MM.1S (cell line): Measurements from ENCODE around the gene ESRRA.

Source experiments
- EZH2 ChIP-seq: fragments of 300-600 bp; sonication (generic); optimal IDR thresholded peaks from 2 replicates; pipeline ENCODE3; 2017; ENCODE audit warnings: low read depth, mild to moderate bottlenecking, antibody characterized with exemption, low read length, mixed read lengths
- EZH2phosphoT487 ChIP-seq: fragments of 300-600 bp; sonication (generic); IDR thresholded peaks from 2 replicates; pipeline ENCODE4 v1.6.1; 2018; ENCODE audit warnings: antibody characterized with exemption, low read length
- TF ChIP-seq, protein P1 (sequence below): fragments of 300-600 bp; sonication (generic); IDR thresholded peaks from 2 replicates; pipeline ENCODE4 v1.5.1; 2016; ENCODE audit warnings: antibody characterized with exemption, low read length, mixed read lengths

DNA sequence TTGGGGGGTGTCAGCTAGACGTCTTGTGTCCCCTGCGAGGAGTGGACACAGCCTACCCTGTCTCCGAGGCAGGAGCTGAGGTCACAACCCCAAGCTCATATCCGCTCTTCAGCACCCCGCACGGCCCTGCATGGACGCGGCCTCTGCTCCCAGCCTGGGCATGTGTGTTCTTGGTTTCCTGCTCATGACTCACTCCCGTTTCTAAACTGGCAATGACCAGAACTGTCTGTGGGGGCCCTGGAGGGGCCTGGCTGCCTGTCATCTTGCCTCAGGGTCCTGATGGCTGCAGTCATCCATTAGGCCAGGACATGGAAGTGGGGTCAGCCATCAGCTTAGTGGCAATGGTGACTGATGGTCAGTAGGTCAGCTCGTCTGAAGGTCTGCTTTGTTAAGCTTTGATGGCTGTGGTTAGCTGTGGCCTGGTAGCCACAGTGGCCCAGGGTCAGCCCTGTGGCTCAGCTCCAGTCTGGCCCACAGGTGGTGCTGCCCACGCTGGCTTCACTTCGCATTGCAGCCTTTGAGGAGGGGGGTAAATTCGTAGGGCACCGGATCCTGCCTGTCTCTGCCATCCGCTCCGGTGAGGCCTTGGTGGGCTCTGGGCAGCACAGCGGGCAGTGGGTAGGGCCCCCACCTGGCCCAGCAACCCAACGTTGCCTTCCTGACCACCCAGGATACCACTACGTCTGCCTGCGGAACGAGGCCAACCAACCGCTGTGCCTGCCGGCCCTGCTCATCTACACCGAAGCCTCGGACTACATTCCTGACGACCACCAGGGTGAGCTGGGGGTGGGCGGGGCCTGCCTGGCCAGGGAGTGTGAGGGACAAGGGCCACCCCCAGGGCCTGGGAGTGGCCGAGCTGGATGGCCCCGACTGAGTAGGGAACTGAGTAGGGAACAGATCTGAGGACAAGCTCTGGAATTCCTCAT, 42.0 kb upstream of the ESRRA start:
- TF ChIP-seq, protein P1, sequence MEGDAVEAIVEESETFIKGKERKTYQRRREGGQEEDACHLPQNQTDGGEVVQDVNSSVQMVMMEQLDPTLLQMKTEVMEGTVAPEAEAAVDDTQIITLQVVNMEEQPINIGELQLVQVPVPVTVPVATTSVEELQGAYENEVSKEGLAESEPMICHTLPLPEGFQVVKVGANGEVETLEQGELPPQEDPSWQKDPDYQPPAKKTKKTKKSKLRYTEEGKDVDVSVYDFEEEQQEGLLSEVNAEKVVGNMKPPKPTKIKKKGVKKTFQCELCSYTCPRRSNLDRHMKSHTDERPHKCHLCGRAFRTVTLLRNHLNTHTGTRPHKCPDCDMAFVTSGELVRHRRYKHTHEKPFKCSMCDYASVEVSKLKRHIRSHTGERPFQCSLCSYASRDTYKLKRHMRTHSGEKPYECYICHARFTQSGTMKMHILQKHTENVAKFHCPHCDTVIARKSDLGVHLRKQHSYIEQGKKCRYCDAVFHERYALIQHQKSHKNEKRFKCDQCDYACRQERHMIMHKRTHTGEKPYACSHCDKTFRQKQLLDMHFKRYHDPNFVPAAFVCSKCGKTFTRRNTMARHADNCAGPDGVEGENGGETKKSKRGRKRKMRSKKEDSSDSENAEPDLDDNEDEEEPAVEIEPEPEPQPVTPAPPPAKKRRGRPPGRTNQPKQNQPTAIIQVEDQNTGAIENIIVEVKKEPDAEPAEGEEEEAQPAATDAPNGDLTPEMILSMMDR, result no peak
- TF ChIP-seq EZH2 (no peak), EZH2phosphoT487 (no peak)
